Activated CD4-positive, alpha-beta T cell treated with anti-CD3 and anti-CD28 coated beads, Interleukin-2, amount 10 ng/mL, durations not matched to agents 7 days and 5 days (primary cell): ENCODE data around the gene KCNRG. TPM values are rescaled to one million over a fixed set of nuclear protein-coding genes. Genes with fewer than 3 reads are reported as not detected.

Source experiments
- CTCF ChIA-PET: fragments of 350-600 bp; sonication (Branson Sonifier 250); formaldehyde crosslinking; loops from one replicate; lab custom pipeline; 2021; ENCODE audit warnings: antibody characterized with exemption; lab: Charles Lee
- POLR2A ChIA-PET: fragments of 350-600 bp; sonication (Branson Sonifier 250); formaldehyde crosslinking; loops from one replicate; lab custom pipeline; 2021; ENCODE audit warnings: antibody characterized with exemption; lab: Charles Lee
- DNase-seq: peaks from one replicate; pipeline ENCODE4 v3.0.0-alpha.2; 2020
- H3K27ac Mint-ChIP-seq: one replicate; pipeline ENCODE4 v1.8.0; 2021; ENCODE audit warnings: mild to moderate bottlenecking, moderate library complexity, mixed read lengths
- H3K27me3 Mint-ChIP-seq: one replicate; pipeline ENCODE4 v1.8.0; 2021; ENCODE audit warnings: mixed read lengths
- H3K36me3 Mint-ChIP-seq: one replicate; pipeline ENCODE4 v1.8.0; 2021; ENCODE audit warnings: low read depth, mixed read lengths
- H3K4me1 Mint-ChIP-seq: one replicate; pipeline ENCODE4 v1.8.0; 2021; ENCODE audit warnings: mixed read lengths
- H3K4me3 Mint-ChIP-seq: one replicate; pipeline ENCODE4 v1.8.0; 2021; ENCODE audit warnings: mild to moderate bottlenecking, moderate library complexity, mixed read lengths
- H3K9me3 Mint-ChIP-seq: one replicate; pipeline ENCODE4 v1.8.0; 2021; ENCODE audit warnings: mixed read lengths
- total RNA-seq, 2 experiments: library from RNA; stranded (reverse); gene quantifications; one replicate each; pipeline ENCODE4 v1.2.3, GENCODE V29; 2021

The KCNRG gene
- total RNA-seq, 2 experiments from 2014 or later = 0.42 to 0.60 TPM

DNA sequence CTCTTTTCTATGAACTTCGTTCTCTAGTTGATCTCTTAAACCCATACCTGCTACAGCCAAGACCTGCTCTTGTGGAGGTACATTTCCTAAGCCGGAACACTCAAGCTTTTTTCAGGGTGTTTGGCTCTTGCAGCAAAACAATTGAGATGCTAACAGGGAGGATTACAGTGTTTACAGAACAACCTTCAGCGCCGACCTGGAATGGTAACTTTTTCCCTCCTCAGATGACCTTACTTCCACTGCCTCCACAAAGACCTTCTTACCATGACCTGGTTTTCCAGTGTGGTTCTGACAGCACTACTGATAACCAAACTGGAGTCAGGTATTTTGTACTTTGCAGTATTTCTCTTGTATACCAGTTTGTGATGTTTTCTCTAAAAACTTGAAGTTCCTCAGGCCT, 506 bp downstream of the KCNRG start:
- H3K27ac Mint-ChIP-seq = no peak overlapping the region
- peaks cover 76% of the 10 kb centered on the region for H3K36me3 Mint-ChIP-seq
- no peak for DNase-seq
- H3K27me3 Mint-ChIP-seq = no peaks in the 10 kb centered on the region
- ChIA-PET POLR2A (no interaction called here), CTCF (no interaction called here)
- no peak overlapping the region for H3K4me3 Mint-ChIP-seq
- H3K4me1 Mint-ChIP-seq = peaks cover 12% of the 10 kb centered on the region
- no peaks in the 10 kb centered on the region for H3K9me3 Mint-ChIP-seq

DNA sequence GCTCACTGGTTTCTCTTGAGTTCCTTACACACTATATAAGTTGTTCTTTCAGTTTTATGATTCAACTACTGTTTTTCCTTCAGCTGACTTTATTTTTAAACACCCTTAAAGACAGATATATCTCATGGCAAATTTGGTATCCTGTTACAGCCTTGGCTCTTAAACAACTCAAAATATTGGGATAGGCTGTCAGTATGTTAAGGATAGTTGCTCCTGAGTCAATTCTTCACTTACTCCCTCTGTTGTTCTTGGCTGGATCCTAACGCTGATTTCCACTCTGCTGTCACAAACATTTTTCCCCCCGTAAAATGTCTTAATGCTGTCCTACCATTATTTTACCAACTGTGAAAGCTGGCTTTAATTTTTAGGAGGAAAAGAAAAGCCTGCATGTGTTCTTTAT, 1.2 kb downstream of the KCNRG start:
- CTCF ChIA-PET = interaction anchor here (0.5 to 0.6 kb wide), 2 partner anchors 77 to 350 kb away, joined by 3 to 4 read pairs; no protein-coding TSS in a partner anchor
- H3K27ac Mint-ChIP-seq = no peak overlapping the region
- H3K9me3 Mint-ChIP-seq = no peaks in the 10 kb centered on the region
- H3K4me1 Mint-ChIP-seq = peaks cover 12% of the 10 kb centered on the region
- peaks cover 72% of the 10 kb centered on the region for H3K36me3 Mint-ChIP-seq
- no peak for DNase-seq
- no peak overlapping the region for H3K4me3 Mint-ChIP-seq
- no peaks in the 10 kb centered on the region for H3K27me3 Mint-ChIP-seq
- POLR2A ChIA-PET = no interaction called here

DNA sequence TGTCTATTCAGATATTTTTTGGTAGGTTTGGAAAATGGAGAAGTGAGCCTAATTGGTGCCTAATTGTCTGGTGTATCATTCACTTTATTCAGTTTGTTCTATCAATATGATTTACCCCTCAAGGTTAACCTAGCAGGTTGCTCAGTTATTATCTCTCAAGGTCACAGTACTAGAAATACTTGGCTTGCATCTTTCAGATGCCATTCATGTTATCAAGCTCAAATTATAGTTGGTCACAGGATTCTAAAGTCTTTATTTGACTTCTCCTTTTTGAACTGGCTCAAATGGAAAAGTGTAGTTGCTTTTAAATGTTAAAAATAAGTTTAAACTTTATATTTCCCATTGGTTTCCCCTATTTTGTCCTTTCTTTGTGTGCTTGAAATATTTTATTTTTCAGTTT, 2.6 kb downstream of the KCNRG start:
- no peaks in the 10 kb centered on the region for H3K27me3 Mint-ChIP-seq
- peaks cover 64% of the 10 kb centered on the region for H3K36me3 Mint-ChIP-seq
- CTCF ChIA-PET = no interaction called here
- POLR2A ChIA-PET = no interaction called here
- no peak overlapping the region for H3K4me3 Mint-ChIP-seq
- no peak overlapping the region for H3K27ac Mint-ChIP-seq
- peaks cover 10% of the 10 kb centered on the region for H3K4me1 Mint-ChIP-seq
- no peaks in the 10 kb centered on the region for H3K9me3 Mint-ChIP-seq
- DNase-seq = no peak

DNA sequence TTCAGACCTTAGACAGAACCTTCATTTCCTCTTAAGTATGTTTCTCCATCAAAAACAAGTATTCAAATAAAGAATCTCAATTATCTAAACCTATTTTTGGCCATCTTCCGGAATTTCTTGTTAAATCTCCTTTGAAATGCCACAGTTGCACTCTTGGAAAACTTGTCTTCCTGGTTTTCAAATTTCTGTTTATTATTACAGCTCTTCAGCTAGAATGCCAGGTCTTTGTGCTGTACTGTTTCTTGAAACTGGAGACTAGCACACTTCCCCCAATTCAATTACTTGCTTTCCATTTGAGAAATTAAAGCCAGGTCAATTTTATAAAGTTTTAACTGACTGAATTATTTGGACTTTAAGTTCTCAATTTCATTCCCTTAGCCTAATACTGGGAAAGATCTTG, 10.2 kb downstream of the KCNRG start:
- Mint-ChIP-seq H3K36me3 (peaks cover 57% of the 10 kb centered on the region), H3K4me1 (no peaks in the 10 kb centered on the region), H3K27me3 (no peaks in the 10 kb centered on the region), H3K9me3 (no peaks in the 10 kb centered on the region), H3K4me3 (no peak overlapping the region), H3K27ac (no peak overlapping the region)
- CTCF ChIA-PET = interaction anchor here (0.7 to 0.8 kb wide), 2 partner anchors 9 to 23 kb away, joined by 3 read pairs; no protein-coding TSS in a partner anchor
- POLR2A ChIA-PET = no interaction called here
- DNase-seq = no peak

DNA sequence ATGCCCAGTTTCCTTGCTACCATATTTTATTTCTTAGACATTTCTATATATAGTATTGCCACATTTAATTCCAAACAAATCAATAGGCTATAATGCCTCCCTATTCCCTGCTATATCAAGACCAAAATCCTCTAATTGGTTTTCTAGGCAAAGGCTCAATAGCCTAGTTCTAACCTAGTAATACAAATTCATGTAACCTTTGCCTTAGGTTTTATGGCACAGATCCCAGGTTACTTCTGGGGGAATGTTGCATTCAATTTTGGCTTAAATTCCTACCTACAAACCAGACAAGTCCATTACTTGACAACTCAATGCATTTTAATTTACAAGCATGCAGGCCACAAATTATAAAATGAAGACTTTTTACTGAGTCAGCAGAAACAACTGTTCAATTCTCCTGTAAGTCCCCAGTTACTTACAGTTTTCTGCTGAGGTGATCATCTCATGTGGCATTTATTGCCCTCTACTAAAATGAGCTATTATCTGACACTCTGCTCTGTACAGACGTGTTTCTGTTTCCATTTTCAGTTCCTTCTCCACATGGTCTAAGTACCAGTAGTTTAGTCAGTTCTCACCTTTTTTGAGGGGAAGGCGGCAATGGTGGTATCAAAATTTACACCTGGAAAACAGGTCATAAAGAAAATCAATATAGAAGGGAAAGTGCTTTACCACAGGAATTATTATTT, 11.7 kb downstream of the KCNRG start:
- POLR2A ChIA-PET = no interaction called here
- H3K4me1 Mint-ChIP-seq = no peaks in the 10 kb centered on the region
- no peaks in the 10 kb centered on the region for H3K27me3 Mint-ChIP-seq
- no peaks in the 10 kb centered on the region for H3K9me3 Mint-ChIP-seq
- H3K27ac Mint-ChIP-seq = no peak overlapping the region
- H3K36me3 Mint-ChIP-seq = peaks cover 54% of the 10 kb centered on the region
- DNase-seq = no peak
- no peak overlapping the region for H3K4me3 Mint-ChIP-seq
- CTCF ChIA-PET = no interaction called here

DNA sequence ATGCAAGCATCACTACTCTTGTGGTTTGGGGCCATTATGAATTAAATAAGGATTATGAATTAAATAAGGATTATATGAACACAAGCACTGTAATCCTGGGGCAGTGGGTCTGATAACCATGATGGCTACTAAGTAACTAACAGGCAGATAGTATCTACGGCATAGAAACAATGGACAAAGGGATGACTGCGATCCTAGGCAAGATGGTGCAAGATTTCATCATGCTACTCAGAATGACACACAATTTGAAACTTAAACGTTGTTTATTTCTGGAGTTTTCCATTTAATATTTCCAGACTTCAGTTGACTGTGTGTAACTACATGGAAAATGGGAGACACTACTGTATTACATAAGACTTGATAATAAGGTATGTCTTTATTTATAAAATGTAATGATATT, 15.1 kb downstream of the KCNRG start:
- ChIA-PET CTCF (interaction anchor here (1.0 kb wide), 1 partner anchor 33 kb away, joined by 3 read pairs; no protein-coding TSS in a partner anchor), POLR2A (no interaction called here)
- no peaks in the 10 kb centered on the region for H3K27me3 Mint-ChIP-seq

DNA sequence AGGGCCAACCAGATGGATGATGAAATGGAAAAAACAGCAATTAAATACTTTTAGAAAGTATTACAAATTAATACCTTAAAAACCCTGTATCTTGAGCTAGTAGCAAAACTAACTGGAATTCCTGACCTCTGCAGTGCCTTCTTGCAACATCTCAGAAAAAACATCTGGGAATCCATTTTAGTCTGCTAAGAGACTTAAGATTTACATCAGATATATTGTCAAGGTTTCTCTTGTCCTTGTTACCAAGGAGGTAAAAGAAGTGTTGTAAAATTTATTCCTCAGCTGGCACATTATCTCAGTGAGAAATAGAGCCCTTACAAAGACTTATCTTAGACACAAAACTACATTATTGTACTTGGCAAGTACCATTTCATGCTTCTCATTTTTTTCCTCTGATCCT, 18.5 kb downstream of the KCNRG start:
- no peak for DNase-seq
- H3K4me1 Mint-ChIP-seq = no peaks in the 10 kb centered on the region
- H3K27me3 Mint-ChIP-seq = no peaks in the 10 kb centered on the region
- CTCF ChIA-PET = interaction anchor here (1.6 kb wide), 3 partner anchors 8 to 12 kb away, joined by 3 to 5 read pairs (median 5); no protein-coding TSS in a partner anchor
- POLR2A ChIA-PET = no interaction called here
- no peak overlapping the region for H3K4me3 Mint-ChIP-seq
- no peak overlapping the region for H3K27ac Mint-ChIP-seq
- no peaks in the 10 kb centered on the region for H3K9me3 Mint-ChIP-seq
- peaks cover 5% of the 10 kb centered on the region for H3K36me3 Mint-ChIP-seq

More for the DNA sequence above, 15.1 kb downstream of the KCNRG start:
- DNase-seq = no peak
- H3K4me1 Mint-ChIP-seq = no peaks in the 10 kb centered on the region
- peaks cover 28% of the 10 kb centered on the region for H3K36me3 Mint-ChIP-seq
- no peak overlapping the region for H3K4me3 Mint-ChIP-seq
- no peaks in the 10 kb centered on the region for H3K9me3 Mint-ChIP-seq
- H3K27ac Mint-ChIP-seq = no peak overlapping the region

DNA sequence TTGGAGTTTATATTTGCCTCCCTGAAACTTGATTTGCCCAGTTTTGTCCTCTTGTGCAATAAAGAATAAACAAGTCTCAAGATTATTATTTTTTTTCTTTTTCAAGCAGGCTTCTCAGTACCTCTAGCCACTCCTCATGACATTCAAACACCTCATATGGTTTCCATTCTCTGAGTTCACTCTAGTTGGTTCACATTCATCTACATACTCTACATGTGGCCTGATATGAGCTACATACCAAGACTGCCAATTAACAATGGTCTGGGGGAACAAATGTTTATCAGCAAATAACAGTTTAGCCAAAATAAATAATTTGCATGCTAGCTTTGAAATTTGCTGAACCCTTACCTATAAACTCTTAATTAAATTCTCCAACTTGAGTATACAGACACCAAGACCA, 22.5 kb downstream of the KCNRG start:
- H3K4me1 Mint-ChIP-seq = no peaks in the 10 kb centered on the region
- ChIA-PET CTCF (interaction anchor here (0.7 to 2.0 kb wide), 3 partner anchors 12 to 31 kb away, joined by 3 to 5 read pairs (median 4); no protein-coding TSS in a partner anchor), POLR2A (no interaction called here)
- DNase-seq = no peak
- no peaks in the 10 kb centered on the region for H3K27me3 Mint-ChIP-seq
- peaks cover 21% of the 10 kb centered on the region for H3K36me3 Mint-ChIP-seq
- H3K9me3 Mint-ChIP-seq = no peaks in the 10 kb centered on the region
- no peak overlapping the region for H3K4me3 Mint-ChIP-seq
- no peak overlapping the region for H3K27ac Mint-ChIP-seq

DNA sequence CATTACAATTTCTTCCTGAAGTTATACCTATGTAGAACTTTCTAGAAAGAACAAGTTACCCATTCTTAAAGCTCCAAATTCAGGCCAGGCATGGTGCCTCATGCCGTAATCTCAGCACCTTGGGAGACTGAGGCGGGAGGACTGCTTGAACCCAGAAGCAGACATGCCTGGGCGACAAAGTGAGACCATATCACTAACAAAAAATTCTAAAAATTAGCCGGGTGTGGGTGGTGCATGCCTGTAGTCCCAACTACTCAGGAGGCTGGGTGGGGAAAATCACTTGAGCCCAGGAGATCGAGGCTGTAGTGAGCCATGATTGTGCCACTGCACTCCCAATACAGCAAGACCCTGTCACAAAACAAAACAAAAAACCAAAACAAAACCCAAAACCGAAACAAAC, 23.0 kb downstream of the KCNRG start:
- no peaks in the 10 kb centered on the region for H3K4me1 Mint-ChIP-seq

DNA sequence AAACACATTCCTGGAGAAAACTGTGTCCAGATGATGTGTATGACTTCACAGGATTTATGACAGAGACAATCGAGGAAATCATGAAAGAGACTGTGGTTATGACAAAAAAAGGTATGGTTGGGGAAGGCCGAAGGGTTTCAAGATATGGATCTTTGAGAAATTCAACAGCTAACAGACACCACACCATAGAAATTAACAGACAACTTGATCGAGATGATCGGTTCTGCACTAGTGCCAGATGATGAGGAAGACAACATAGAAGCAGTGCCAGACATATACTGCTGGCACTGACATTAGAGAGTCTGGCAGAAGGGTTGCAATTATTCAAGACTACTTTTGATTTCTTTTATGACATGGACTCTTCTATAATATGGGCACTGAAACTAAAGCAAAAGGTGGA, 37.2 kb downstream of the KCNRG start:
- POLR2A ChIA-PET = no interaction called here

More for the DNA sequence above, 23.0 kb downstream of the KCNRG start:
- Mint-ChIP-seq H3K27ac (no peak overlapping the region), H3K27me3 (no peaks in the 10 kb centered on the region), H3K36me3 (peaks cover 25% of the 10 kb centered on the region), H3K4me3 (no peak overlapping the region), H3K9me3 (no peaks in the 10 kb centered on the region)
- ChIA-PET CTCF (interaction anchor here (0.7 to 2.0 kb wide), 2 partner anchors 17 to 30 kb away, joined by 3 to 4 read pairs; no protein-coding TSS in a partner anchor), POLR2A (no interaction called here)
- DNase-seq = no peak

DNA sequence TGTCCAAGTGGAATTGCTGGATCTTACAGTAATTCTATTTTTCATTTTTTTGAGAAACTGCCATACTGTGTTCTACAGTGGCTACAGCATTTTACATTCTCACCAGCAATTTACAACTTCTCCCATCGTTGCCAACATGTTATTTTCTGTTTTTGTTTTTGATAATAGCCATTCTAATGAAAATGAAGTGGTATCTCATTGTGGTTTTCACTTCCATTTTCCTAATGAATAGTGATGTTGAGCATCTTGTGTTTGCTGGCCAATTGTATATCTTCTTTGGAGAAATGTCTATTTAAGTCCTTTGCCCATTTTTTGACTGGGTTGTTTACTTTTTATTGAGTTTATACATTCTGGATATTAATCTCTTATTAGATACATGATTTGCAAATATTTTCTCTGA, 38.6 kb downstream of the KCNRG start:
- no peaks in the 10 kb centered on the region for H3K9me3 Mint-ChIP-seq
- DNase-seq = no peak
- H3K4me1 Mint-ChIP-seq = peaks cover 42% of the 10 kb centered on the region
- ChIA-PET POLR2A (no interaction called here), CTCF (no interaction called here)
- no peak overlapping the region for H3K4me3 Mint-ChIP-seq
- peaks cover 63% of the 10 kb centered on the region for H3K36me3 Mint-ChIP-seq
- no peaks in the 10 kb centered on the region for H3K27me3 Mint-ChIP-seq
- H3K27ac Mint-ChIP-seq = no peak overlapping the region

More for the DNA sequence above, 37.2 kb downstream of the KCNRG start:
- Mint-ChIP-seq H3K9me3 (no peaks in the 10 kb centered on the region), H3K4me3 (no peak overlapping the region), H3K36me3 (peaks cover 52% of the 10 kb centered on the region), H3K27ac (no peak overlapping the region), H3K27me3 (no peaks in the 10 kb centered on the region), H3K4me1 (peaks cover 34% of the 10 kb centered on the region)
- CTCF ChIA-PET = interaction anchor here (0.8 to 1.2 kb wide), 2 partner anchors 9 to 52 kb away, joined by 3 read pairs; no protein-coding TSS in a partner anchor
- no peak for DNase-seq

DNA sequence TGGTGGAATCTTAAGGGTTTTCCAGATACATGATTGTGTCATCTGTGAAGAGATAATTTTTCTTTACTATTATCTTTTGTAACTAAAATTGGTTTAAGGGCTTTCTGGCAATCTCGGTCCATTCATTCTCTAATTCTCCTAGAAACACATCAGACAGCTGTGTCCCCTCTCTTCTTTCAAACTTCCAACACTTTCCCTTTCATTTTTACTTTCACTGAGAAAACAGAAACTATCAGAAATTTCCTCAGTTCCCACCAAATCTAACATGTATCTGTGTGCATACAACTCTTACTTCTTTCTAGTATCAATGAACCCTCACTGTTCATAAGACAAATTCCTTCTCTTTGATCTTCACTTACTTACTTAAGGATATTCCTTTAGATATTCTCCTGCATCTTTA, 40.2 kb downstream of the KCNRG start:
- peaks cover 49% of the 10 kb centered on the region for H3K4me1 Mint-ChIP-seq
- POLR2A ChIA-PET = no interaction called here
- DNase-seq = no peak
- H3K27ac Mint-ChIP-seq = peak overlapping the region; percentile 3
- peak overlapping the region; percentile 9 for H3K4me3 Mint-ChIP-seq
- peaks cover 71% of the 10 kb centered on the region for H3K36me3 Mint-ChIP-seq
- H3K27me3 Mint-ChIP-seq = no peaks in the 10 kb centered on the region
- CTCF ChIA-PET = no interaction called here
- H3K9me3 Mint-ChIP-seq = no peaks in the 10 kb centered on the region

DNA sequence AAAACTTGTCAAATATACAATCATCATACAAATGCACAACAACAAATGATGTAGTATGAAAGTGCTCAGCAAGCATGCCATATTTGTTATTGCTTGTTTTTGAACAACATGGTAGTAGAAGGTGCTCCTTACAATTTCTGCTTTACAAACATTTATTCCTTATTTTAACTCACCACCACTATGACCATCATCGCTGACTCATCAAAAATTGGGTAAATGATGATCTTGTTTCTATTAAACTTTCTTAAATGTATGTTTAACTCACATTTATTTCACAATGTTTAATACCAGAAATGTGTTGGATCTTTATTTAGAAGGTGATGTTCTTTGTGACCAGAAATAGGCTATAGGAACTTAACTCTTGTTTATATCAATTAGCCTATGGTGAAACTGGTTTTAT, 45.5 kb downstream of the KCNRG start:
- POLR2A ChIA-PET = no interaction called here
- peaks cover 47% of the 10 kb centered on the region for H3K36me3 Mint-ChIP-seq
- no peak overlapping the region for H3K4me3 Mint-ChIP-seq
- DNase-seq = no peak
- no peak overlapping the region for H3K27ac Mint-ChIP-seq
- H3K27me3 Mint-ChIP-seq = no peaks in the 10 kb centered on the region
- H3K4me1 Mint-ChIP-seq = peaks cover 25% of the 10 kb centered on the region
- CTCF ChIA-PET = interaction anchor here (1.6 to 1.8 kb wide), 2 partner anchors 10 to 64 kb away, joined by 4 read pairs; partner anchors contain the start of gene TRIM13
- H3K9me3 Mint-ChIP-seq = no peaks in the 10 kb centered on the region
